ENCODE measurements around the gene RALGAPA1.
"Not testable (repeated sequence)": the region's sequence is repeated elsewhere in the genome, so short reads cannot be mapped to it uniquely, and the experiment has no call there.

RALGAPA1 gene

DNA sequence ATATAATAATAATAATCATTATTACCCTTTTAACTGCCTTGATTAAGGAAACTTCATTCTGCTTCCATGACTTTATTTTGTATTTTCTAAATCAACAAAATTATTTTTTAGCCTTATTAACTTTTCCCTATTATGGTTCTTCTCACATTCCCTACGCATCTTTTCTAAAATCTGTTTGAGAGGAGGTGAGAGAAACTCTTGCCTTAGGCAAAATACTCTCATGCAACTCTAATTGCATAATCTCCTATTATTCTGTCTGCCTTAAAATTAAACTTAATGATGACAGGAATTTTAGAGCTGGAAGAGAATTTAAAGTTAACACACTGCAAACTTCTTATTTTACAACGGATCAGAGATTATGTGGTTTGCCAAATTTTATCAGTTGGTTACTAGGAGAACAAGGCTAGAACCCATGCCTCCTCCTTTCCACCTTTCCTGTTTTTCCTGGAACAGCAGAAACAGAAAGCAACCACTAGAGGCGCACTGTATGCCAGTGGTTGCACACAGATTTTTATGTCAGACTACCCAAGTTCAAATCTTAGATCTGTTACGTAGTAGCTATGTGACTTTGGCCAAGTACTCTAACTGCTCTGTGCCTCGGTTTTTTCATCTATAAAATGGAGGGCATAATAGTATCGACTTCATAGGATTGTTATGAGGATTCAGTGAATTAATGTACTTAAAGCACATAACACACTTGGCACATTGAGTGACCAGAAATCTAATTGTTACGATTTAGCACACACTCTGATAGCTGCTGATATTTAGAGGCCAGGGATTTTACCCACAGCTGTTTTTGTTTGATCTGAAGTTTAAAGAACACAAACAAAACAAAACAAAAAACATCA lies 12.7 kb upstream of the RALGAPA1 start:
- DNase-seq (ENCODE audit: low read depth in 2 of 2): no peak

DNA sequence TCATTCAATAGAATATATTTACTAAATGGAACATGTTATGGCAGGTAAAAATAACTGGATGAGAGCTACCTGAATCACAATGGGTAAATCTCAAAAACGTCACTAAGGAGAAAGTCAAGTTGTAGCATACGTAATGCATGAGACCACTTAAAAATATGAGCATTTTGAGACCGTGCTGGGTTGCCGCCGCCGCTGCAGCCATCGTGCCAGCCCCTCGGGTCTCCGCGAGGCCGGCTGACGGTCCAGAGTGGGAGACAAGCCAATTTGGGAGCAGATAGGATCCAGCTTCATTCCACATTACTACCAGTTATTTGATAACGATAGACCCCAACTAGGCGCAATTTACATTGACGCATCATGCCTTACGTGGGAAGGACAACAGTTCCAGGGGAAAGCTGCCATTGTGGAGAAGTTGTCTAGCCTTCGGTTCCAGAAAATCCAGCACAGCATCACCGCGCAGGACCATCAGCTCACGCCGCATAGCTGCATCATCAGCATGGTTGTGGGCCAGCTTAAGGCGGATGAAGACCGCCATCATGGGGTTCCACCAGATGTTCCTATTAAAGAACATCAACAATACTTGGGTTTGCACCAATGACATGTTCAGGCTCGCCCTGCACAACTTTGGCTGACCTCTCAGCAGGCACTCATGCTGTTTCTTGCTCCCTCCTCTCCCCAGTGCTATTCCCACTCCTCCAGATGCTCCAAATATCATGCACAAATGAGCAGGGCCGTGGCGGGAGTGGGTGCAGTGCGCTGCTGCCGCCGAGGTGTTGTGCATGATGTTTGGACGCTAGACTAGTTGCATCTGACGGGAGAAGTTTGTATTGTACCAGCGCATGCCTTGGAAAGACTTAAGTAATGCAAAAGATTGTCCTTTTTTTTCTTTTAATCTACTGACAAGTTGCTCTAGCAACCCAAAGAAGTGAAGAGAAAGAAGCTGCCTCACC lies 10.8 kb upstream of the RALGAPA1 start:
- DNase-seq (ENCODE audit: low read depth in 2 of 2): no peak

DNA sequence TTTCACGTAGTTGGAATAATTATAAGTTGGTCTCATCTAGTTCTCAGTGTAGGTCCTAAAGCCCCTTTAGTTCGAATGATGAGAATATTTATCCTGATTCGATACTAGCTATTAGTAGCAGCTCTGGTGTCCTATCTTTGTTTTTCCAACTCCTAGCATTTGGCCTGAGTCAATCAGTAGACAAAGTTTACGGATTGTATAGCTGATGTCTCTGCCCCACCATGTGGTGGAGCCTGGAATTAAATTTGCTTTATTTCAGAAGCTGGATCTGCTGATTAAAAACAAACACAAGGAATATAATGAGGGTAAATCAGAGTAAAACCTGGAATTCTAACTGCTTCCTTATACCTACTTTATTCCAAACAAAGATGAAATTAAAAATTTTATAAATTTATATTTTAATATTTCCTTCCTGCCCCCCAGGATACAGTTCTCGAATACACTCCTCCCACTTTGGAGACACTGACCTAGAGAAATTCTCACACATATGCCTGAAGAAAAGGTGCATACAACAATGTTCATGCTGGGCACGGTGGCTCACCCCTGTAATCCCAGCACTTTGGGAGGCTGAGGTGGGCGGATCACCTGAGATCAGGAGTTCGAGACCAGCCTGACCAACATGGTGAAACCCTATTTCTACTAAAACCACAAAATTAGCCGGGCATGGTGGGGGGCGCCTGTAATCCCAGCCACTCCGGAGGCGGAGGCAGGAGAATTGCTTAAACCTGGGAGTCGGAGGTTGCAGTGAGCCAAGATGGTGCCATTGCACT lies 9.4 kb upstream of the RALGAPA1 start:
- no peak for DNase-seq (ENCODE audit: low read depth in 2 of 2)

DNA sequence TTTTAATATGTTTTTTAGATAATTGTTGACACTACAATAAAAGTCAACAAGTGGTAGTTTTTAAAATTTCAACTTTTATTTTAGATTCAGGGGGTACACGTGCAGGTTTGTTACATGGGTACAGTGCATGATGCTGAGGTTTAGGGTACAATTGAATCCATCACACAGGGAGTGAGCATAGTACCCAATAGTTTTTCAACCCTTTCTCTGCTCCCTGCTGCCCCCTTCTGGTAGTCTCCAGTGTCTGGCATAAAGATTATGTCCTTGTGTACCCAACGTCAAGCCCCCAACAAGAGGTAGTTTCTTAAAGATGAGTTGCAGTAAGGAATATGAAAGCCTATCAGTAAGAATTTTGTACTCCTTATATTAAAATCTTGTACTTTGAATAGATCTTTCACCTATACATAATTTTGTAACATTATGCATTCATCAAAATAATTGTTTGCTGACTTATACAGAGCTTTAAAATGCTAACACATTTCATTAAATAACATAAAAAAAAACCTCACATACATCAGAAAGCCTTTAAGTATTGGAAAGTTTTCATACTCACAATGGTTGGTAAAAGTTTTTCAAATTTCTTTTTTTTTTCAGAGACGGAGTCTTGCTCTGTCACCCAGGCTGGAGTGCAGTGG lies 5.4 kb upstream of the RALGAPA1 start:
- DNase-seq (ENCODE audit: low read depth in 2 of 2): peak; percentile 59 to 71

DNA sequence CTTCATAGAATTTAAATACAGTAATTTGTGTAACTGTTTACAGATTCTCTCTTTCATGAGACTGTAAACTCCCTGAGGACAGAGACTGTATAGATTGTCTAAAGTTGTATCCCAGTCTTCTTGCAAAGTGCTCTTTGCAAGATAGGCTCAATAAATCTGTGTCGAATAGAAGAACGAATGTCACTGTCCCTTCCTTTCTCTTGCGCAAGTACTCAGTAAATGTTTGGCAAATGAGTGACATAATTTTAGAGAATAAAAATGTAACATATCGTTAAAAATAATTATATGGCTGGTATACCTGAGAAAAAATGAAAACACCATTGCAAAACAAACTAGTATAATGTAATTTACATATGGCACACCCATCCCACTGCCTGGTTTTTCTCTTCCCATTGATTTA lies 1.9 kb upstream of the RALGAPA1 start:
- DNase-seq (ENCODE audit: low read depth in 2 of 2): no peak

DNA sequence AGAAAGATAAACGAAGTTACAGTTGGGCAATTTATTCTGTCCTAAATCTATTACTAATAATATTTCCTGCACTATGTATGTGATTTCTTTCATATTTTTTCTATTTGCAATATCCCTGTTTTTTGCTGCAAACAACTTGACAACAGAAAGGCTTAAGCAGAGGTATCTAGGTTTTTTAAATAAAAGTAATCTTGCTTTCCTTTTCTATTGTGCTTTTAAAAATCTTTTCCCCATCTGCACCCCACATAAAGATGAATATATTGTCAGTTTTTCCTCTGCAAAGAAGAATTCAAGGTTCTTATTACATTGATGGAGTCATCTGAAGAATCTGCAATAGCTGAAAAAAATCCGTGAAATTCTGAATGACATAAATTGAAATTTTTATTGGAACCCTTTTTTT lies 502 bp upstream of the RALGAPA1 start:
- no peak for DNase-seq (ENCODE audit: low read depth in 2 of 2)

DNA sequence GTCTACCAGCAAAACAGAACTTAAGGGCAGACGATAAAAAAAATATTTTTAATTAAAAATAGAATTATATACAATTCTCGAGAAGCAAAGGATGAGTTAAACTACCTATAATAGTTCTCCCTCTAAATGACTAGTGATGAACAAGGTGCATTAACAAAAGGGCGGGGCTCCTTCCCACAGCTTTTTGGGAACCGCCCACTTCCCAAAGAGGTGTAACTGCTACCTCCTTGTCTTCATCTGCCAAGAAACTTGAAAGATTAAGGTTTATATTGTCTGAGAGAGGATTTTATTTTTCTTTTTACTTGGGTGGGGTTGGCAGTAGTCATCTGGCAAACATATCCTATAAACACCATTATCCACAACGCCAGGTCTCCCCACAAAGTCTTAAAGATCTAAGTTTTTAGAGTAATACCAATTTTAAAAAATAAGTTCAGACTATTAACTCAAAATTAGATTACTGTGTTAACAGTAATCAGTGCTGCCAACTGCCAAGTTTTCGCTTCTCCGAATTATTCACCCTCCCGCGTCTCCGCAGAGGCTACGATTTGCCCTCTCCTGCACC lies 938 bp downstream of the RALGAPA1 start:
- DNase-seq (ENCODE audit: low read depth in 2 of 2): no peak

DNA sequence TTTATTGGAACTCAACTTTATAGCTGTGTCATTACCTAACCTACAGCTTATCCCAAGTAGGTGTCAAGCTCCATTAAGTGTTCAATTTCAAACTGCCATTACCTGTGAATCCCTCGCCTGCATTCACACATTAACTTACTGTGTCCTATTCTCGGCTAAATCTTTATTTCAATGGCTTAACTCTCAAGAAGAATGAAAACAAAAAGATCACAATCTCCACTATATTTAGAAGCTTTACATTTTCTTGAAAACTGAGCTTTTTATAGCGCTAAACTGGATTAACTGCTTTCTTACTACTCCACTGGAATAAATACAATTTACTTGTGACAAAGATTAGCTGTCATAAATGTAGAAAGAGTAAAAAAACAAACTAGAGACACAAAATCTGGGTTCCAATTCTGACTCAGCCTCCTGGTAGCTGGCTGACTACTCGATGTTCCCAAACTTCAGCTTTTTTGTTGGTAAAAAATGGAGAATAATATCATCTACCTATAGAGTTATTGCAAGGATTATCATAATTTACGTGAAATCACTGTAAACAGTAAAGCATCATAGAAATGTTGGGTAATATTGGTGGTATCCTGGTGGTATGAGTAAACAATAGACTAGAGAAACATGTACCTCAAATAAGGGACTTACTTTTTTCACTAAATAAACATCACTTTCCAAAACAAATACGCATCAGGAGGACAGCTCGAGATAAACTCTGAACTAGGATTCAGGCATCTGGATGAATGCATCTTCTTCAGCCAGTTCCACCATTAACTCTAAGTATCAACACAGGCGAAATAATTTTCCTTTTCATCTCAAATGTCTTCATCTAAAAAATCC lies 1.7 kb downstream of the RALGAPA1 start:
- no peak for DNase-seq (ENCODE audit: low read depth in 2 of 2)

DNA sequence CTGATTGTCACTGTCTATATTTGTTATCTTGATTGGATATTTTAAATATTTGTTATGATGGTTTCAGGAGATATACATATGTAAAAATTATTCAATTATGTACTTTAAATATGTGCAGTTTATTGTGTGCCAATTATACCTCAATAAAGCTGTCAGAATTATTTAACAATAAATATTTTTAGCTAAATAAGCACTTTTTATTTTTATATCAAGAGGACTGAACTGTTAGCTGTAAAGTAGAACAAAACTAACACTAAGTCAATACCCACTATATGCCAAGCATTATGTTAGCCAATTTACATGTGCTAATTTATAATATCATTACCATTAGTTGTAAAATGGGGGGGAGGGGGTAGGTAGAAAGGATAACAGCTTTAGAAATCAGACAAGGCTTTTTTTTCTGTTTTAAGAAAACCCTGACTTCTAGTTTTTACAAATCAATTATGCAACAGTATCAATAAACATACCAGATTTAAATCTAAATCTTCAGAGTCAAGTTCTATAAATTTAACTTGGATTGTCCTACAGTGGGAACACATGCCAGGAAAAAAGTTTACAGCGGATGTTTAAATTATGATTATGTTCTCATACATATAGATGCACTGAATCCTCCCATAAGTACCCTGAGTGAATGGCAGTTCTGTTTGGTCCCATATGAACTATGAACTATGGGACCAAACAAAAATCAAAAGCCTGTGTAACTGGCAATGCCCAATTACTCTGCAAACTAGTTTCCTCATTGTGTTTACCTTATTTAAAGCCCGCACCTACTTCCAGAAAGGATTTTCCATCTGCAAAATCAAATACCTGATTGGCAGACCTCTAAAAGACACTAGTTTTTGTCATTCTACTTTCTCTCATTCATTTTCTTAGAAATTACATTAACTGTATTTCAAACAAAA lies 2.8 kb downstream of the RALGAPA1 start:
- no peak for DNase-seq (ENCODE audit: low read depth in 2 of 2)

DNA sequence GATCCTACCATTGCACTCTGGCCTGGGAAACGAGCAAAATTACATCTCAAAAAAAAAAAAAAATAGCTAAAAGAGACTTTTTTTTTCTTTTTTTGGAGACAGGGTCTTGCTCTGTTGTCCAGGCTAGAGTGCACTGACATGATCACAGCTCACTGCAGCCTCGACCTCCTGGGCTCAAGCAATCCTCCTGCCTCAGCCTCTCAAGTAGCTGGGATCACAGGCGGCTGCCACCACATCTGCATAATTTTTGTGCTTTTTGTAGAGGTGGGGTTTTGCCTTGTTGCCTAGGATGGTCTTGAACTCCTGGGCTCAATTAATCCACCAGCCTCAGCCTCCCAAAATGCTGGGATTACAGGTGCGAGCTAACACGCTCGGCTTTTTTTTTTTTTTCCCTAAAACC lies 11.3 kb downstream of the RALGAPA1 start:
- DNase-seq (ENCODE audit: low read depth in 2 of 2): no peak

DNA sequence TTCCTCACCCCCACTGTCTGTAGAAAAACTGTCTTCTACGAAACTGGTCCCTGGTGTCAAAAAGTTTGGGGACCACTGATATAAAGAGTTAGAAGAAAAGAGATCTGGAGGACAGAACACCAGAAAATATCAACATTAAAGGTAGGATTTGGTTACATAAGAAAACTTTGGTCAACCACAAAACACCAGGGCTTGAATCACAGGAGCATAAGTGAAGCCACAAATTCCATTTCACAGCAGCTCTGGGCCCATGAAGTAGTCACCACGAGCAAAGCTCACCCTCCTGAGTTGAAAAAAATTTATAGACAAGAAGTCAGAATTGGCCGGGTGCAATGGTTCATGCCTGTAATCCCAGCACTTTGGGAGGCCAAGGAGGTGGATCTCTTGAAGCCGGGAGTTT lies 19.4 kb downstream of the RALGAPA1 start:
- no peak for DNase-seq (ENCODE audit: low read depth in 2 of 2)

DNA sequence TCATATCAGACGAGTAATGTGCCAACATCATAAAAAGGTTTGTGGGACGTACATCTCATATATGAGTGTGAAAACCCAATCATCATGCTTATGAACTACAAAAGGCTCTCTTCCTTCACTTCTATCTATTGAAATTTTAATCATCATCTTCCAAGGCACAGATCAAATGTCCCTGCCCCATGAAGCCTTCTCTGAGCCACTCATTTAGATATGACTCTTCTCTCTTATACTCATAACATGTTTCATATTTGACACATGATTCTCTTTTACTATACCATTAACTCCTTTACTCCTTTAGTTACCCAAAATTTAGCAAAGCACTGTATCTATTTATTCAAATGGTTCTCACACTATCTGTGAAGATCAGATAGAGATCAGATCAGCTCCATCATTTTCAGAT lies 22.2 kb downstream of the RALGAPA1 start:
- no peak for DNase-seq (ENCODE audit: low read depth in 2 of 2)

DNA sequence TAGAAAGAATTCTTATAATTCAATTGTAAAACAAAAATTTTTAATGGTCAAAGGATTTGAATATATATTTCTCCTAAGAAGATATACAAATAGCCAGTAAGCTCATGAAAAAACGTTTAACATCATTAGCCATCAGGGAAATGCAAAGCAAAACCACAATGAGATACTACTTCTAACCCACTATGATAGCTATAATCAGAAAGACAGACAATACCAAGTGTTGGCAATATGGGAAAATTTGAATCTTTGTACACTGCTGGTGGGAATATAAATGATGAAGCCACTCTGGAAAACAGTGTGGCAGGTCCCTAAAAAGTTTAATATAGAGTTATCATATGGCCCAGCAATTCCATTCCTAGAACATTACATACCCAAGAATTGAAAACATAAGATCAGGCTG lies 25.4 kb downstream of the RALGAPA1 start:
- DNase-seq (ENCODE audit: low read depth in 2 of 2): no peak

DNA sequence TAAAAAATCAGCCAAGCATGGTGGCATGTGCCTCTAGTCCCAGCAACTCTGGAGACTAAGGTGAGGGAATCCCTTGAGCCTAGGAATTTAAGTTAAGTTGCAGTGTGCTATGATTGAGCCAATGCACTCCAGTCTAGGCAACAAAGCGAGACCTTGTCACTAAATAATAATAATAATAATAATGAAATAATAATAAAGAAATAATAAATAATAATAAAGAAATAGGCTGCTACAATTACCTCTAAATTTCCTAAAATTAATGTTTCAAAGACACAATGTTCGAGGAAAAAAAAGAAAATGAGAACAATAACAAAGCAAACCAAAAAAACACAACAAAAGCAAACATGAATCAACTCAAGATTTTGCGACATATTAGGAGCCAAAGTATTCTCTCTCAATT lies 29.7 kb downstream of the RALGAPA1 start:
- no peak for DNase-seq (ENCODE audit: low read depth in 2 of 2)

DNA sequence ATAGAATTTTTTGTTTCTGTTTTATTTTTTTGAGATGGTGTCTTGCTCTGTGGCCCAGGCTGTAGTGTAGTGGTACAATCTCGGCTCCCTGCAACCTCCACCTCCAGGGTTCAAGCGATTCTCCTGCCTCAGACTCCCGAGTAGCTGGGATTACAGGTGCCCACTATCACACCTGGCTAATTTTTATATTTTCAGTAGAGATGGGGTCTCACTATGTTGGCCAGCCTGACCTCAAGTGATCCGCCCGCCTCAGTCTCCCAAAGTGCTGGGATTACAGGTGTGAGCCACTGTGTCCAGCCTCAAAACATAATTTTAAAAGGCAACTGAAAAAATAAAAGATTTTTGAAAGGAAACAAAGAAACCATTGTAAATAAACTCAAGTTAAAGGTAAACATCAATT lies 31.5 kb downstream of the RALGAPA1 start:
- not testable (repeated sequence) for DNase-seq (ENCODE audit: low read depth in 2 of 2)

DNA sequence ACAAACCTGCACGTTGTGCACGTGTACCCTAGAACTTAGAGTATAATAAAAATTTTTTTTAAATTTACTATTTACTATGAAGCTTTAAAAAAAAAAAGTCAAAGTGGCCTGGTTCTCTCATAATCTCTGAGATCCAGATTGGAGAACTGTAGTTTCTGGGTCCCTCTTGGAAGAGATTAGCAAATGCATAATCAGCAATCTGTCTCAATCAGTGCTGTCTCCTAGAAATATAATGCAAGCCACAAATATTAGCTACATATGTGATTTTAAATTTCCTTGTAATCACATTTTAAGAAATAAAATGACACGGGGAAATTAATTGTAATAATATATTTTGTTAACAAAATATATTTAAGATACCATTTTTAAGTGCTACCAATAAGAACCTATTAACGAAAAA lies 32.3 kb downstream of the RALGAPA1 start:
- no peak for DNase-seq (ENCODE audit: low read depth in 2 of 2)

DNA sequence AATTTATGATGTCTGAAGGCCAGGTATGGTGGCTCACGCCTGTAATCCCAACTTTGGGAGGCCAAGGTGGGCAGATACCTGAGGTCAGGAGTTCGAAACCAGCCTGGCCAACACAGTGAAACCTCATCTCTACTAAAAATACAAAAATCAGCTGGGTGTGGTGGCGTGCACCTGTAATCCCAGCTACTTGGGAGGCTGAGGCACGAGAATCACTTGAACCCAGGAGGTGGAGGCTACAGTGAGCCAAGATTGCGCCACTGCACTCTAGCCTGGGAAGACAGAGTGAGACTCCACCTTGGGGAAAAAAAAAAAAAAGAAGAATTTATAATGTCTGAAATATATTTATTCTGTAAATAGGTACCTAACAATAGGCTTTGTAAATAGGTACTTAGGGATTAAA lies 33.0 kb downstream of the RALGAPA1 start:
- DNase-seq (ENCODE audit: low read depth in 2 of 2): not testable (repeated sequence)

DNA sequence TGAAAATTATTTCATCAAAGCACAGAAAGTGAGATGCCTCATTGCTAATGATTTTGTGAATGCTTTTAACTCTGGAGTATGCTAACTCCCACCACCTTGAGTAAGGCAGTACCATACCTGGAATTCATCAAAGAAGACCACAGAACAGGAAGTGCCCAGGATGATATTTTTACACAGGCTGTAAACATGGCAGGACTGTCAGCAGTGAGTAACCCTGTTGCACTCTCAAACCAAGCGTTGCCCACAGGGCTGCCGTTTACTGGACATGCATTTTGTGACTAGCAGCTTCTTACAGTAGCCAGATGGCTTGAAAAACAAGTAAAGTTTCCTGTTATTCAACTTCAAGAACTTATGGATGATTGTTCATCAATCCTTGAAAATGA lies 42.4 kb downstream of the RALGAPA1 start:
- no peak for DNase-seq (ENCODE audit: low read depth in 2 of 2)

DNA sequence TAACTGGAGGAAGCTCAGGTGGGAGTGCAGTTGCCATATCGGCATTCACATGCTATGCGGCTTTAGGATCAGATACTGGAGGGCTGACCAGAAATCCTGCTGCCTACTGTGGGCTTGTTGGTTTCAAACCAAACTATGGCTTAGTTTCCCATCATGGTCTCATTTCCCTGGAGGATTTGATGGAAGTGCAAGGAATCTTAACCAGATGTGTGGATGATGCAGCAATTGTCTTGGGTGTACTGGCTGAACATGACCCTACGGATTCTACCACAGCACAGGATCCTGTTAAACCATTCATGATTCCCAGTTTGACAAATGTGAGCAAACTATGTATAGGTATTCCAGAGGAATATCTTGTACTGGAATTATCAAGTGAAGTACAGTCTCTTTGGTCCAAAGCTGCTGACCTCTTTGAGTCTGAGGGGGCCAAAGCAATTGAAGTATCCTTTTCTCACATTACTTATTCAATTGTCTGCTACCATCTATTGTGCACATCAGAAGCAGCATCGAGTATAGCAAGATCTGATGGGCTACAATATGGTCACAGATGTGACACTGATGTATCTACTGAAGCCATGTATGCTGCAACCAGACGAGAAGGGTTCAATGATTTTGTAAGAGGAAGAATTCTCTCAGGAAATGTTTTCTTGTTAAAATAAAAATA lies 42.9 kb downstream of the RALGAPA1 start:
- DNase-seq (ENCODE audit: low read depth in 2 of 2): no peak
